Adrenal gland (tissue), 12 donors: ENCODE data around the gene DNAH11. TPM values are rescaled to one million over a fixed set of nuclear protein-coding genes. Genes with fewer than 3 reads are reported as not detected.
"Not testable (repeated sequence)": the region's sequence is repeated elsewhere in the genome, so short reads cannot be mapped to it uniquely, and the experiment has no call there.

Experiments
- DNase-seq, 7 donors: peaks; one replicate each; pipeline ENCODE4 v3.0.0-alpha.2; 2019 to 2020
- H3K27ac ChIP-seq, 5 donors: fragments of 200-600 bp; sonication (generic) in 4 of 5; 1 replicate in 3 of 5; 2 replicates in 2 of 5; pipeline versions ENCODE4 v1.5.1 to v1.8.0; 2016 to 2020; ENCODE audit warnings: mild to moderate bottlenecking in 1 of 5
- H3K27me3 ChIP-seq: fragments of 200-600 bp; 2 replicates; pipeline ENCODE4 v1.8.0; 2021
- H3K36me3 ChIP-seq, 2 donors: fragments of 200-600 bp; replicated peaks in 1 of 2; 1 replicate in 1 of 2; 2 replicates in 1 of 2; pipeline versions ENCODE4 v1.5.1 to v1.8.0; 2018 to 2022
- H3K4me1 ChIP-seq, 2 donors: fragments of 200-600 bp; replicated peaks in 1 of 2; 1 replicate in 1 of 2; 2 replicates in 1 of 2; pipeline versions ENCODE4 v1.5.1 to v1.8.0; 2018 to 2021
- H3K4me3 ChIP-seq, 4 donors: fragments of 200-600 bp; sonication (generic) in 3 of 4; one replicate each; pipeline ENCODE4 v1.5.1; 2016 to 2018
- H3K9me3 ChIP-seq, 3 donors: fragments of 200-600 bp; sonication (generic) in 1 of 3; replicated peaks in 1 of 3; 1 replicate in 2 of 3; 2 replicates in 1 of 3; pipeline versions ENCODE4 v1.5.1 to v1.8.0; 2016 to 2021
- POLR2A ChIP-seq, 2 donors: fragments of 450-650 bp; IDR thresholded peaks; one replicate each; pipeline ENCODE4 v1.6.1; 2017; ENCODE audit warnings: antibody characterized with exemption in 2 of 2, mild to moderate bottlenecking in 2 of 2, moderate library complexity in 1 of 2
- WGBS, 4 donors: extraction: QIAGEN DNeasy Blood & Tissue Kit in 2 of 4; methylation state at CpG; one replicate each; pipeline versions ENCODE4 v1.1.5 to v1.1.7; 2013 to 2017; 5-methylcytosine and 5-hydroxymethylcytosine counted together
- intact Hi-C, 2 donors: fragments of 100-400 bp; cut with DNase I; formaldehyde crosslinking; loops; one replicate each; pipeline versions ENCODE4 v1.14.1 to v1.15.0; 2022 to 2023
- polyA plus RNA-seq, 3 donors: library from polyadenylated mRNA; stranded (reverse); fragments of 200-250 nt in 2 of 3; fragments of 350-450 nt in 1 of 3; fragmentation: Illumina TruSeq in 1 of 3; extraction: RNeasy Lipid Tissue Mini Kit (QIAGEN cat#74804) in 1 of 3; gene quantifications; one replicate each; pipeline ENCODE4 v1.2.3, GENCODE V29; 2013 to 2014
- total RNA-seq, 9 donors: library from RNA; depleted of rRNA in 4 of 9; stranded (reverse); fragments of >200 nt in 4 of 9; fragments of 120-200 nt in 1 of 9; fragmentation: NEBNext Ultra II Directional in 1 of 9; extraction: Animal tissue kit (Norgen Biotek cat#: 25700) in 1 of 9; gene quantifications; one replicate each; pipeline versions ENCODE4 v1.1.0 to v1.2.4, GENCODE V29; 2013 to 2023
- TF ChIP-seq, protein P1 (sequence below), 6 experiments: fragments of 450-650 bp in 4 of 6; fragments of 200-600 bp in 2 of 6; sonication (generic) in 1 of 6; IDR thresholded peaks; 1 replicate in 5 of 6; 2 replicates in 1 of 6; pipeline versions ENCODE4 v1.5.1 to v1.8.0; 2016 to 2021; ENCODE audit warnings: antibody characterized with exemption in 6 of 6, mild to moderate bottlenecking in 2 of 6, moderate library complexity in 1 of 6
- donor health status: healthy with polysubstance abuse.
- donor health status: Bipolar disorder and iron deficiency.
- donor health status: DM: yes; HTN: yes; CAD: no.
- donor health status: DM: no; HTN: no; CAD: no.
- donor health status: DM: no; HTN: no; CAD: no.
- donor health status: DM: yes; HTN: yes; CAD: no.

DNAH11 gene
- total and polyA plus RNA-seq, 12 donors, result 5.1 to 77.7 (median 23.1) TPM

DNA sequence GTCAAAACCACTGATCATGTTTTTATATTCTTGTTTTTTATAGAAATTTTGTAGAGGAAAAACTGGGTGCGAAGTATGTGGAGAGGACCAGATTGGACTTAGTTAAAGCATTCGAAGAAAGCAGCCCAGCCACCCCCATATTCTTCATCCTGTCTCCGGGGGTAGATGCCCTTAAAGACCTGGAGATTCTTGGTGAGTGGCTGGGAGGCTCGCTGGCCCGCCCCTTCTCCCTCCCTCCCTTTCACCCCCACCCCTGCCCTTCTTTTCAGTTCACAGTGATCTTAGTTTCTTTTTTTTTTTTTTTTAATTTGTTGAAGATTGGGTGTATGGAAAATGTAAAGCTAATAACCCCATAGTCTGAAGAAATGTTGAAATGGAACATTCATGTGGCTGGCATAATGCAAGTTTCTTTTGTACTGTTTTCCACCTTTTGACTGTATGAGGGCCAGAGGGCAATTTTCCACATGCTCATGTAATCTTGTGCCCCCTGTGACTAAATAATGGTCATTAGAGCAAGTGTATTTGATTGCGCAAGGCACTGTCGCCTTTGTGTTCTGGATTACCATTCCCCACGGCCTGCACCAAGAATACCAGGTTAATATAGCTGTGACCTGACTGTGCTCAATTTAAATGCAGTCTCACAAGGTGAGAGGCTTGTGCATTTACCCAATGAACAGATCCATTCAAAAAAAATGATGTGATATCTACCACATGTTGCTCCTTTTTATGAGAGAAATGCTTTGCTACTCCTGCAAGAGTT lies 325.2 kb downstream of the DNAH11 start:
- WGBS, 4 donors, result 77 to 80% (median 78%) methylated on average over 8 of the region's 8 CpGs
- intact Hi-C loops, result no loop called here
- TF ChIP-seq, protein P1, sequence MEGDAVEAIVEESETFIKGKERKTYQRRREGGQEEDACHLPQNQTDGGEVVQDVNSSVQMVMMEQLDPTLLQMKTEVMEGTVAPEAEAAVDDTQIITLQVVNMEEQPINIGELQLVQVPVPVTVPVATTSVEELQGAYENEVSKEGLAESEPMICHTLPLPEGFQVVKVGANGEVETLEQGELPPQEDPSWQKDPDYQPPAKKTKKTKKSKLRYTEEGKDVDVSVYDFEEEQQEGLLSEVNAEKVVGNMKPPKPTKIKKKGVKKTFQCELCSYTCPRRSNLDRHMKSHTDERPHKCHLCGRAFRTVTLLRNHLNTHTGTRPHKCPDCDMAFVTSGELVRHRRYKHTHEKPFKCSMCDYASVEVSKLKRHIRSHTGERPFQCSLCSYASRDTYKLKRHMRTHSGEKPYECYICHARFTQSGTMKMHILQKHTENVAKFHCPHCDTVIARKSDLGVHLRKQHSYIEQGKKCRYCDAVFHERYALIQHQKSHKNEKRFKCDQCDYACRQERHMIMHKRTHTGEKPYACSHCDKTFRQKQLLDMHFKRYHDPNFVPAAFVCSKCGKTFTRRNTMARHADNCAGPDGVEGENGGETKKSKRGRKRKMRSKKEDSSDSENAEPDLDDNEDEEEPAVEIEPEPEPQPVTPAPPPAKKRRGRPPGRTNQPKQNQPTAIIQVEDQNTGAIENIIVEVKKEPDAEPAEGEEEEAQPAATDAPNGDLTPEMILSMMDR (IDR thresholded peaks at IDR 0.05), result no peak
- TF ChIP-seq POLR2A (IDR thresholded peaks at IDR 0.05), result no peak

DNA sequence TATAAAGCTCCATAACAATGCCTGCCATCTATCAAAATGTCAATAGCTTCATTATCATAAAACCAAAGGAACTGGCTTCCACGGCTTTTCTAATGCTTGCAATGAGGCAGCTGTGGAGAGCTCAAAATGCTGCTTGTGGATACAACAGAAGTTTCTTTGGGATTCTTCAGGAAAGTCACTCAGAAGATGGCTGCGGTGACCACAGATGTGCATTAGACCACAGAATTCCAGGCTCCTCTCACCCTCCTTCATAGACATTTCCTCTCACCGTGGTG lies 325.7 kb downstream of the DNAH11 start:
- H3K27me3 ChIP-seq, result no peaks in the 10 kb centered on the region
- no peak overlapping the region for H3K4me3 ChIP-seq
- intact Hi-C loops, result no loop called here
- WGBS, 4 donors, result 65 to 78% (median 73%) methylated on average over 3 of the region's 3 CpGs
- H3K4me1 ChIP-seq, result no peaks in the 10 kb centered on the region
- TF ChIP-seq, protein P1 (IDR thresholded peaks at IDR 0.05), result no peak
- TF ChIP-seq POLR2A (IDR thresholded peaks at IDR 0.05), result no peak
- no peaks in the 10 kb centered on the region for H3K36me3 ChIP-seq
- H3K27ac ChIP-seq, result no peak overlapping the region
- no peak for DNase-seq
- no peaks in the 10 kb centered on the region for H3K9me3 ChIP-seq

More for the DNA sequence above, 325.2 kb downstream of the DNAH11 start:
- Histone ChIP-seq H3K27ac (no peak overlapping the region), H3K9me3 (no peaks in the 10 kb centered on the region), H3K4me1 (no peaks in the 10 kb centered on the region), H3K4me3 (no peak overlapping the region), H3K27me3 (no peaks in the 10 kb centered on the region), H3K36me3 (no peaks in the 10 kb centered on the region)
- DNase-seq, result no peak

DNA sequence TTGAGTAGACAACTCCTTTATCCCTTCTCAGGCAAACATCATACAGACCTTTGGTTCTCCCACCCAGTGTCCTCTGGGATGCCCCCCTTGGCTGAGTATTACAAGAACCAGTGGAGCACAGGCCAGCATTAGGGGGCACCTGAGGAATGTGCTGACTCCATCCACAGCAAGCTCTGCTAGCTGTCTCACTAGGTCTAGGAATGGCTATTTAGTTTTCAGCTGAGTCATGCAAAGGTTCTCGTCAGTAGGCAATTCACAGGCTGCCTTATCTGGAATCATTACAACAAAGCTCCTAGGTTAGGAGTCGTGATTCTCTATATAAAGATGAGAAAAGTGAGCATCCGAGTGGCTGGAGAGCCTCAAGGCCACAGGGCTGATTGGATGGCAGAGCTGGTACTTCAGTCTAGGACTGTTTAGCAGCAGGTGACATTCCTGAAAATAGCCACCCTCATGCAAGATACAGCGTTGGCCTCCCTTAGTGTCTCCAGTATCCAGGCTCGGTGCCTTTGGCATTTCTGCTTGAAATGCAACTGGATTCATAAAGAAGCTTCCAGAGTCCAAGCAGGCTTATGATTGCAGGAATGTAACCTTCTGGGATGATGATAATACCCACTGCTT lies 327.1 kb downstream of the DNAH11 start:
- no peaks in the 10 kb centered on the region for H3K4me1 ChIP-seq
- 44 to 75% (median 65%) methylated on average over 4 to 5 of the region's 5 CpGs for WGBS, 4 donors

DNA sequence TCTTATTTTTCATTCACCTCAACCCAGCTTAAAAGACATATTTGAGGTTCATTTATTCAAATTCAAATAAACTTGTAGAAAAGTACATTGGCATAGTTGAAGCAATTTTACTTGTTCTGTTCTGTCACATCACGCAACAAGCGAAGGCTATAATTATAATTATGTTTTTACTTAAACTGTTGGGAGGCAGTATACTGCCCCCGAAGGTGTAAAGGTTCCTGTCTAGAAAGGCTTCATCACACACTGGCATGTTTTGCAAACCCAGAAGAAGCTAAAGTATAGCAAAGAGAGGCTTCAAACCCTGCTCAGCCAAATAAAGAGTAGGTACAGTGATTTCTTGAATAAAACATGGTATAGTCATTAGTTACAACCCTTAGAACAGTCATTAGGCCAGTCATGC lies 340.2 kb downstream of the DNAH11 start:
- intact Hi-C loops, result no loop called here
- no peaks in the 10 kb centered on the region for H3K4me1 ChIP-seq
- no peaks in the 10 kb centered on the region for H3K27me3 ChIP-seq
- DNase-seq, result no peak
- no peak overlapping the region for H3K27ac ChIP-seq
- H3K9me3 ChIP-seq, result no peaks in the 10 kb centered on the region
- no peaks in the 10 kb centered on the region for H3K36me3 ChIP-seq
- no peak overlapping the region for H3K4me3 ChIP-seq
- TF ChIP-seq POLR2A (IDR thresholded peaks at IDR 0.05), result no peak
- TF ChIP-seq, protein P1 (IDR thresholded peaks at IDR 0.05), result no peak
- WGBS, 4 donors, result 87 to 97% (median 94%) methylated on average over 3 of the region's 3 CpGs

More for the DNA sequence above, 327.1 kb downstream of the DNAH11 start:
- Histone ChIP-seq H3K27me3 (no peaks in the 10 kb centered on the region), H3K4me3 (no peak overlapping the region), H3K9me3 (no peaks in the 10 kb centered on the region), H3K27ac (no peak overlapping the region), H3K36me3 (no peaks in the 10 kb centered on the region)
- TF ChIP-seq, protein P1 (IDR thresholded peaks at IDR 0.05), result no peak
- no peak for TF ChIP-seq POLR2A (IDR thresholded peaks at IDR 0.05)
- DNase-seq, result no peak
- intact Hi-C loops, result no loop called here

DNA sequence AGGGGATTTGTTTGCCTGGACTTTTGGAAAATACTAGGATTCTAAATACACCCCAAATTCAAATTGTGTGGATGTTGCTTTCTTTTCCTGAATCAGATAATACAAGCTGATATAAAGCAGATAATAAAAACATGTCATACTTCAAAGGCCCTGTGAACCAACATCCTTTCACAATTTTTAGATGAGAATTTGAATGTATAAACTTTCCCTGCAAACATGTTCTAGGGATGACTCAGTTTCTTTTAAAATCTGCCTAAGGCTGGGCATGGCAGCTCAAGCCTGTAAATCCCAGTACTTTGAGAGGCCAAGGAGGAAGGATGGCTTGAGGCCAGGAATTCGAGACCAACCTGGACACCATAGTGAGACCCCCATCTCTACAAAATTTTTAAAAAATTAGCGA lies 340.7 kb downstream of the DNAH11 start:
- H3K27me3 ChIP-seq, intact Hi-C loops, H3K4me3 ChIP-seq, H3K4me1 ChIP-seq, H3K36me3 ChIP-seq, H3K27ac ChIP-seq, H3K9me3 ChIP-seq, DNase-seq: not testable (repeated sequence)
- 69 to 94% (median 87%) methylated on average over 2 of the region's 2 CpGs for WGBS, 4 donors
